GM18519 (cell line): ENCODE data around the gene NDUFS8.

Source experiments
- ATAC-seq: cut with Tn5 transposase; IDR thresholded peaks from one replicate; pipeline ENCODE4 v1.9.1; 2021; ENCODE audit warnings: mild to moderate bottlenecking, moderate library complexity; ENCODE audit not compliant: unreplicated experiment, low FRiP score

The NDUFS8 gene

DNA sequence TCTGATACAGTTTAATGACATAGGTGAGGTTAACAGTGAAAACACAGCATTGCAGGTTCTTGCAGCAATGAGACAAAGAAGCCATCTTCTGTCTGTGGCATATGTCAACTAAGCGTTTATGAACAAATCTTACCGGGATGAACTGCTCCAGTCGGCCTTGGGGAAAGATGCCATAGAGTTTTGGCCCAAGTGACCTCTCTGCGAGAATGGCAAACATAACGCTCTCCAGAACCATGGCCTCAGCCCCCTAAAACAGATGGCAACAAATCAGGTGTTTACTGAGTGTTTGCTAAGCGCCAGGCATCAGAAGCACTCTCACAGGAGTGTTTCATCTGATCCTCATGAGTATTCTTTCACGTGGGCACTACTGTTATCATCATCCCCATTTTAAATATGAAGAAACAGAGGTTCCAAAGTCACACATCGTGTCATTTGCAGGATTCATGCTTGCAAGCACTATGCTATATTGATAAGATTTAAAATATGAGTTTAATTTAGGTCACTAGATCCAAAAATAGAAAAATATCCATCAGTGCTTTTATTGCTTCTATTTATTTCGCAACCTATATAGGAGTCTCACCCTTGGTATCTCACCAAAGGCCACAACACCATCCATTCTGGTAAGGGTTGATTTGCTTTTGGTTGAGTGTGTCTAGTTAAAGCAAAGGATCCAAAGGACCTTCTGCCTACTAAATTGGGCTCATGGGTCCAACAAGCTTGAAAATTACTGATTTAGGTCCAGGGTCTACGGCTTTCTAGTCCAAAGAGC lies 44.3 kb downstream of the NDUFS8 start:
- ATAC-seq: no peak

GRCh38 chr11:68076371-68077042 lies 46.0 kb downstream of the NDUFS8 start:
- ATAC-seq: no peak

DNA sequence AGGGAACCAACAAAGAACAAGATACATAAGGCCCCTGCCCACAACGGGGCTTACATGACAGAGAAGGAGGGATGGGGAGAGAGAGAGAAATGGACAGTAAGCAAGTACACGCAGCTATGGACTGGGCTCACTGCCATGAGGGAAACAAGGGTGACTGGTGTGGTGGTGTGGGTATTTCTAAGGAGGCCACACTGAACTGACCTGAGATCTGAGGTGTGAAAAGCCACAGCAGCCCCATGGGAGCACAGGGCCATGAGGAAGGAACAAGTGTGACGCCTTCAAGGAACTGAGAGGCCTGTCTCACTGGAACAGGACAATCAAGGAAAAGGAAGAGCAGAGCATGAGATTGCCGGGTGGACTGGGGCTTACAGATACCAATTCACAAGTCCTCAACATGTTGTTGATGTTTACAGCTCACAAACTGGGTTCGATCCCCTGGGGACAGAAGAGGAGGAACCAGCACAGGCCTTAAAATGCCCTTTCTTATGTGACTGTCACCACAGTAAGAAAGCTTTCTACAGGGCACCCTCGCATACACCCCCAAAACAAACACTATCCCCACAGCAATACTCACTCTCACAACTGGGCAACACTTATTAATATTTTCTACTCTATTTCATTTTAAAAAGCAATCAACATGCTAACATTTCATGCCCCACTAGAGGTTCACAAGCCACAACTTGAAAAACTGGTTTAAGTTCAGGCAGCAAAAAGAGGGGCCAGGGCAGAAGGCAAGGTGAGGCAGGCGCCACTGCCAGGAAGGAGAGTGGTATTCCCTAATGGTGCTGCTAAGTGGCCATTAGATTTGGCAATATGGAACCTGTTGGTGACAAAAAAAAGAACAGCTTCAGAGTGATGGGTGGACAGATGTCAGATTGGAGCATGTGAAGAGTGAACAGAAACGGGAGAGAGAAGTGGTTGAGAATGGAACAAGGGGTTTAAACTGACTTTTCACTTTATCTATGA lies 47.4 kb downstream of the NDUFS8 start:
- no peak for ATAC-seq

DNA sequence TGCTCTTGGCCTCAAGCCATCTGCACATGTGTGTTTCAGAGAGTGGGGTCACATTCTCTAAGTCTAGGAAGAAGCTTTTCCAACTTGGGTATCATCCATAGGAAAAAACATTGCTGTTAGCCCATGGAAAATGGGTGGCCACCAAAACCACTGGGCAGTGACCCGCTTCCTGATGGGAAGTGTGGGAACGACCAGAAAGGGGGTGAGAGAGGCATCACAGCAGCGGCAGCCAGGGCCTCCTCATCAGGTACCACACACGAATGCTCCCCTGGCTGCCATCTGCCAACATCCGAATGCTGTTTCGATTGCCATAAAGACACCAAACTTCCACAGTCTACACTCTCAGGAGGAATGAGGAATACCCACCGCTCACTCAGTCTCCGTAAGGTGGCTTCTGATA lies 50.4 kb downstream of the NDUFS8 start:
- no peak for ATAC-seq

GRCh38 chr11:68081691-68082090 lies 51.2 kb downstream of the NDUFS8 start:
- ATAC-seq: no peak

DNA sequence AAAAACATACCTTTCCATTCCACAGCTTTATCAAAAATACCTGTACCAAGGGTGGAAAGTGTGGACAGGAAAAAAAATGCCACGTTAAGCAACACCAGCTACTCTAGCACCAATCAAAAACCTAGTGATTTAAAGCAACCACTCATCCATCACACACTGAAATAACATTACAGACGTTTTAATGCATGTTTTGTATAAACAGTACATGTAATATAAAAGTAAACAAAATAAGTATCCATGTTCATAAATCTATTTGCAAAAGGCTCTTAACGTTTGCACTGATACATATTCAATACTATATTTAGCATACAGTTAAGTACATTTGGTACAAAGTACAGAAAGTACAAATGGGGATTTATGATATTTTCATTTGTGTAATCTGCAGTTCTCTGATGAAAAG lies 52.0 kb downstream of the NDUFS8 start:
- no peak for ATAC-seq

DNA sequence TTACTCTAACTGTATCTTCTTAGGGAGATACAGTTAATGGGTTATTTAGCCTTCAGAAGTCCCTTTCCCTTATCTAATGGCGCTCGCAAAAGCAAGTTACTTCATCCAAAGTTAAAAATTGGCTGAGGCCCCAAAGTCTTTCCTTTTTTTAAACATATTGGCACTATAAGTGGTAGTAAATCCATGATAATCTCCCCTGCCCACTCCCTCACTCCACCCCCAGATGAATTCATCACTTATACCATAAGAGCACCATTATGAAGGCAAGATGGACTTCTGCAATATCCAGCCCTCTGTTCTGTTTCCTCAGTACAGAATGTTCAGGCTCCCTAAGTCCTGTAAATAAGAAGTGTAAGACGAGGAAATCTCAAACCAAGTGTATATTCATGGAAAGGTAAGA lies 53.0 kb downstream of the NDUFS8 start:
- no peak for ATAC-seq
